EH (cell line): ENCODE measurements around the gene ZFP92.

Source experiments
- DNase-seq: peaks from one replicate; pipeline ENCODE4 v3.0.0-alpha.2; 2015; ENCODE audit warnings: low read depth

The ZFP92 gene

DNA sequence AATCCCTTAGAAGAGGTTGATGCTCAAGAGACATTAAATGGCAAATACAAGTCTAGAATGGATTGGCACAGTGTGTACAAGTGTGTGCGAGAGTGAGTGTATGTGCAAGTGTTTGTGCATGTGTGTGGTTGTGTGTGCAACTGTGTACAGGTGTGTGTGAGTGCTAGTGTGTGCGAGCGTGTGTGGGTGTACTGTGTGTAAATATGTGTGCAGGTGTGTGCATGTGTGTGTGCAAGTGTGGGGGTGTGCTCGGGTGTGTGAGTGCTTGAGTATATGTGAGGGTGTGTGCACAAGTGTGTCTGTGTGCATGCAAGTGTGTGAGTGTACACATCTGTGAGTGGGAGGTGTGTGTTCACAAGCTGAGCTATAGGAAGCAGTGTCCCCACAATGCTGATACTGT lies 28.7 kb downstream of the ZFP92 start:
- no peak for DNase-seq

DNA sequence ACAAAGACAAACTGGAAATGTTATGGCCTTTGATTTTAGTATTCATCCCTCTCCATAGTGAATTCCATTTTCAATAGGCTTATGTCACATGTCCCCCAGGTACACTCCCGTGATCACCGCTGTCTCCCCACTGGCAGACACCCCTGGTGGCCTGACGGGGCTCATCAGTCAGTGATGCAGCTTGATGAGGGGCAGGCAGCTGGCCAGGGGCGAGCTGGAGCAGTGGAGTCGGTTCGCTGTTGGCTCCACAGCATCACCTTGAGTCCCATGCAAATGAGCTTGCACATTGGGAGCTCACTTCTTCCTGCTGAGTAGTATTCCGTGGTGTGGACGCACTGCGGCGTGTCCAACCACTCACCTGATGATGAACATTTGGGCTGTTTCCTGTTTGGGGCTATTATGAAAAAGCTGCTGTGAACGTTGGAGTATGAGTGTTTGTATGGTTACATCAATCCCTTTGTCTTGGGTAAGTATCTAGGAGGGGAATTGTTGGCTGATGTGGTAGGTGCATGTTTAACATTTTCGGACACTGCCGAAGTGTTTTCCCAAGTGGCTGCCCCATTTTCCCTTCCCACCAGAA lies 29.4 kb downstream of the ZFP92 start:
- no peak for DNase-seq

DNA sequence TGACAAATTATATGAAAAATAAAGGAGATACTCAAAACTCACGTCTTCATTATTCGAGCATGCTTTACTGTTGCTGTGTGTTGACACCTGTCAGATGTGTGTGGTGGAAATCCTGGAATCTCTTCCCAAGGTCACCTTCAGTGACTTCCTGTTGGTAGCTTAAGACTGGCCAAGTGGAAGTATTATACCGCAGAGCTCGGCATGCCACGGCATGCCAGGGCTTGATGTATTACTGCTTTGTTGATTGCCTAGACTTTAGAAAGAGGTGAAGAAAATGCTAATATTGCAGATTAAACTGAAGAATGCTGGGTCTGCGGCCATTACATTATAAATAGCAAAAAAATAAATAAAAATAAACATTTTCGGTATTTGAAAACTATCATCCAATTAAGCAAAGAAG lies 30.0 kb downstream of the ZFP92 start:
- no peak for DNase-seq

DNA sequence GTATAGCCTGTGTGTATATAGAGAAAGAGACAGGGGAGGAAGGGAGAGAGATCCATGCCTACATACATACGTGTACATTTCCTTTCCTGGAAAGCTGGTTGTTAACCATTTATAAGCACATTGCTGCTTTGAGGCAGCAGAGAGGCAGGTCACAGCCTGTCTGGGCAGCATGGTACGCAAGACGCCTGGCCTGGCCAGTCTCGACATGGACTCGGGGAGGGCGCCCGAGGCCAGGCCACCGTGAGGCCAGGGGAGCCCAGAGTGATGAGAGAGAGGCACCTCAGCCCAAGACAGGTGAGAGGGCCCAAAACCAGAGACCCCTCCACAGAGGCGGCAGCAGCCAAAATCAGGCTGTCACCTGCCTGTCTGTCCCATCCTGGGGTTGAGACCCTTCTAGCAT lies 30.7 kb downstream of the ZFP92 start:
- DNase-seq, result no peak

DNA sequence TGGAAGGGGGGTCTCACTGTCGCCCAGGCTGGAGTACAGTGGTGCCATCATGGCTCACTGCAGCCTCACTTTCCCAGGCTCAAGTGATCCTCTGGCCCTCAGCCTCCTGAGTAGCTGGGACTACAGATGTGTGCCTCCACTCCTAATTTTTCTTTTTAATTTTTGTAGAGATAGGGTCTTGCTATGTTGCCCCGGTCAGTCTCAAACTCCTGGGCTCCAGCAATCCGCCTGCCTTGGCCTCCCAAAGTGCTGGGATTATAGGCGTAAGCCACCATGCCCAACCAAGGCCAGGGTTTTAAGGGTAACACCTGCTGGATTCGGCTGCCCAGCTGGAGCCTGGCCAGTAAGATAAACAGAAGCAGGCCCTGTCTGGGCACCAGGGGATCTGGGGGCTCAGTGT lies 31.2 kb downstream of the ZFP92 start:
- DNase-seq, result no peak

DNA sequence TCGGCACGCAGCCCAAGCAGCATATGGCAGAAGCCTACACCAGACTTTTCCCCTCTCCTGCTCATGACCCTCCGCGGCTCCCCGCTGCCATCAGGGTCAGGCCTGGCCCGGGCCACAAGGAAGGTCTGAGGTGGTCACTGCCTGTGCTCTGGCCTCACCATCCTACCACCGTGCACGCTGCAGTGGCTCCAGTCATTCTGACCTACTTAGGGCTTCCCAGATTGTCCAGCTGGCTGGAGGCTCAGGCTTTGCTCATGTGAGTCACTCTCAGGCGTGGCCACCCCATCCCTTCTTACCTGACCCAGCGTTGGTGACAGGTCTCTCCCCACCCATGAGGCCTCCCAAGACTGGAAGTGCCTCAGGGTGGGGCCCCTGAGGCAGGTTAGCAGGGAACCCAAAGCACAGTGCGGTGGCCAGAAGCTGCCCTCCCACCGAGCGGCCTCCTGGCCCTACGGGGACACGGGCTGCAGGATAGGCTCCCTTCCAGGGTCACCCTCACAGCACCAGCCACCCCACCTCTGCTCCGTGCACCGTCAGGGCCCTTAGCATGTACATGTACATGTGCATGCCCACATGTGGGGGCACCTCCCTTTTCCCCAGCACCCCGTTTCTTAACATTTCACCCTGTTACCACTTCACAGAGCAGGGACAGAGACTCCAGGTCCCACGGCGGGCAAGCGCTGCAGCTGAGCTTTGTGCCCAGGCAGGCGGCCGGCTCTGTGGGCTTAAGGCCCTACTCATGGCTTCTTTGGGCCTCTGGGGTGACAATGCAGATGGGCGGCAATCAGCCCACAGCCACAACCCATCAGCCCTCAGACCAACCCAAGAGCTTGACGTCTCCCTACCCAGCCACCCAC lies 32.4 kb downstream of the ZFP92 start:
- no peak for DNase-seq

DNA sequence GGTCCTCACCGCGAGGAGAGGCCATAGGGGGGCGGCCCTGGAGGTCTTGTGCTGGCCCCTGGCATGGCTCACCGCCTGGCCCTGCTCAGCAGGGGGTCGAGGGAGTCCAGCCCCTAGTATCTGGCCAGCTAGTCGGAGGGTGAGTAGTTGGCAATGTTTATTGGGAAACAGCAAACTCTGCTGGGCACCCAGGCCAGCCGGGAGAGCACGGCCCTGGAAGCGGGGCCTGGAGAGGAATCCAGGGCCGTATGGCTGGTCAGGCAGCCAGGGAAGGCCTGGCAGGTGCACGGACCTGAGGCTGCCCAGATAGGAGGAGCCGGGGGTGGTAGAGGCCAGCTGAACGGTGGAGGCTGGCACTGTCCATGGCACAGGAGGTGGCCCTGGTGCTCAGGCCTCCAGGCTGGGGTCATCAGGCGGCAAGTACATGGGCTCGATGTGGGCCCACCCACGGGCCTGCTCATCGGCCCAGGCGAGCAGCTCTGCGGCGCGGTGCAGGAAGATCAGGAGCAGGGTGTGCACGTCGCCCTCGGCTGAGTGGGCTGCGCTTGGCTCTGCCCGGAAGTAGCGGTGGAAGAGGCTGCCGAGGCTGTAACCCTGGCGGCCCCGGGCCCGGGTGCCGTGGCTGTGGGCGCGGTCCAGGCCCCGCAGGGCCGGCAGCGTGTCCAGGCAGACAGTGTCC lies 33.2 kb downstream of the ZFP92 start:
- DNase-seq, result no peak

DNA sequence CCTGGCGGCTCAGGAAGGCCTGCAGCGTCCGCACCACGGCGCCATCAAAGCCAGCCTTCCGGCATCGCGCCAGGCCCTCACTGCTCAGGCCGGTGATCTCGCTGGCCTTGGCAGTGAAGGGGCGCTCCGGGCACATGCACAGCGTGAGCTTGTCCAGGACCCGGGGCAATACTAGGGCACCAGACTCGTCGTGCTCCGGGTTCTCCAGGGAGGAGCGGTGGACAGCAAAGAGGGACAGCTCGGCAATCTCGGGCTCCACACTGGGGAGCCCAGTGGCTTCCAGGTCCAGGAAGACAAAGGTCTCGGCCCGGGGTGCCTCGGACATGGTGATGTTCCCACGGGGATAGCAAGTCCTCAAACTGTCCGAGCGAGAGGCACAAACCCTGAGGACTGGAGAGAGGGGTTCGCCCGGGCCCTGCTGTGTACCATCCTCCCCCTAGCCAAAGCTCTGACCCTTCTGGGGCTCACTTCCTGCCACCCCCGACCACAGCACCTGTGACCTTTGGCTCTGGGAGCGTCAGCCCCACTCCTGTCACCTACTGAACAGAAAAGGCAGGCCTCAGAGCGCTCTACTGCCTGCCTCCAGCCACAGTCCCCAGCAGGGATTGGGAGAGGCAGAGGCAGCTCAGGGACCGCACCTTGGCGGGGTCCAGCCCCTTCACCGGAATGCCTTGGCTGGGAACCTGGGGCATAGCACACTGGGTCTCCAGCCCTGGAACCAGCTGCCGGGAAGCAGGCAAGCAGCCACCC lies 34.0 kb downstream of the ZFP92 start:
- no peak for DNase-seq

DNA sequence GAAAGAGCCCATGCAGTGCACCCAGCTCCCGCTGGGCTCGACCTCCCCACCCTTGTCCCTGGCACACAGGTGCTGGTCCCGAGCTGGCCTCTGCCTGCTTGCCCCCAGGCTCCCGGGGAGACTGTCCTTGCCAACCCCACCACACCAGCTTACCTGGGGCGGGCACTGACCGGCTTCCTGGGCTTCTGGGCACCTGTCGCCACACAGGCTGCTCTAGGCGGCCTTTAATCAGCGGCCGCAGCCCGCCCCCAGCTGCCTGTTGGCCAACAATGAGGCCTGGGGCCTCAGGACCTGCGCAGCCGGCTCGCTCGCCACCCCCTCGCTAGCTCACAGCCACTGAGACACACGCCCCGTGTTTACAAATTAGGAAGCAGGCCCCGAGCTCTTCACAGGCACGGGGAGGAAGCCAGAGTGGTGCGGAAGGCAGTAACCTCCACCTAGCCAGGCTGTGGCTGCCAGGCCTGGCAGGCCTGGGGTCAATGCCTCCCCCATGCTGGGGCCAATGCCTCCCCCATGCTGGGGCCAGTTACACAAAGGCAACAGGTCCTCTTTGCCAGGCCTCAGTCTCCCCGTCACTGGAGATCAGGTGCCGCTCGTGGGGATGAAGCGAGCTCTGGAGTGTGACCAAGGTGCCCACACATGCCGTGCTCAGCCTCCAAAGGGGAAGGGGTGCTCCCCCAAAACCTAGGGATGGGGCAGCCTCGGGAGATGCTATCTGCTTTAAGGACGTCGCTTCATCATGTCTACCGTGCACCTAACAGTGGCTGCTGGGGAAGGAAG lies 34.8 kb downstream of the ZFP92 start, which contains the start of gene TREX2:
Gene TREX2 (minus strand): TSS at position 201 of the 780 bp plus-strand sequence. CDS start 626 bp downstream, outside the sequence.
- DNase-seq, result no peak

DNA sequence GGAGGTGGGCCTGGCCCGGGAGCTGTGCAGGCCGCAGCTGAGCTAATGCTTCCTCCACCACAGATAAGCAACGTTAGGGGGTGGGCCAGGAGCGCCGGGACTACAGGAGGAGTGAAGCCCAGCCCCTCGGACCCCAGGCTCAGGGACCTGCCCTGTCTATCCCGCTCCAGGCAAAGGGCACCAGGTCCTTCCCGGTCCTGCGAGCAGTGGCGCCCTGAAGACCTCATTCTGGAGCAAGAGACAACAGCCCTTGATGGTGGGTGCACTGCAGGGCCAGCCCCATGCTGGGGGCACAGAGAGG lies 35.3 kb downstream of the ZFP92 start:
- DNase-seq, result no peak

DNA sequence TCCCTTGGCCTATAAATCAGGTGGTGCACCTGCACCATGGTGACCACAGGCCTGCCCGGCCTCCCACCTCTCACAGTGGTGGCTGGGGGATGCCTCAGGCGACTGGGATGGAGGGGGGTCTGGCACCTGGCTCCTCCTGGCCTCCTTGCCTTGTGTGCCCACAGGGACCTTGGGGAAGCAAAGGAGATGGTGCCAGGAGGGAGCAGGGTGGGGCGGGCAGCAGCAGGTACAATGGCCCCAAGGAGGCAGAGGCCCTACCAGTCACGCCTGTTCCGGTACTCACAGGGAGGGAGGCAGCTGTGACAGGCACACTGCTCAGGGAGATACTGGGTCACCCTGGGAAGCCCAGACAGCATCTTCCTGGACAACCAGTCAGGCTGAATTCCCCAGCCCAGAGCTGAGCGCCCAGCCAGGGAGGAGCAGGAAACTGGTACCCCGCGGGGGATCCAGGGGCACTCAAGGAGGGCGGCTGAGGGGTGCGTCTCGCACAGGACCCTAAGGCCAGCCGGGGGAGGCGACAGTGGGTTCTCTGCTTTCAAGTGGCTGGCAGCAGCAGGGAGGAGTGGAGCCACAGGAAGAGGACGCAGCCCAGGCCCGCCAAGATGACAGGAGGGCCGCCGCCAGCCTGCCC lies 35.8 kb downstream of the ZFP92 start:
- DNase-seq, result no peak

DNA sequence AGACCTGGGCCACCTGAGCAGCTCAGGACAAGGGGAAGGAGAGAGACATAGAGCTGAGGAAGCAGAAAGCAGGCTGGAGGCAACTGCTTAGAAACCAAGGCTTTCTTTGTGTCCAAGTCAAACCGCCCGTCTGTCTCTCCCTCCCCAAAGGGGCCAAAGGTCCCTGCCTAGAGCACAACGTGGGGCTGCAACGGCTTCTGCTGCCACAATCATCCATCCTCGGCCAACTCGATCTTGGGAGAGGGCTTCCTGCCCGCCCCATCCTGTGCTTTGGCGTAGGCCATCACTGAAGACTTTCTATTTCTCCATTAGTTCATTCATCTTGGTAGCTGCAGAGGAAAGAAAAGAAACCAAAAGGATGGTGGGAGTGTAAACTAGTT lies 36.3 kb downstream of the ZFP92 start:
- no peak for DNase-seq

DNA sequence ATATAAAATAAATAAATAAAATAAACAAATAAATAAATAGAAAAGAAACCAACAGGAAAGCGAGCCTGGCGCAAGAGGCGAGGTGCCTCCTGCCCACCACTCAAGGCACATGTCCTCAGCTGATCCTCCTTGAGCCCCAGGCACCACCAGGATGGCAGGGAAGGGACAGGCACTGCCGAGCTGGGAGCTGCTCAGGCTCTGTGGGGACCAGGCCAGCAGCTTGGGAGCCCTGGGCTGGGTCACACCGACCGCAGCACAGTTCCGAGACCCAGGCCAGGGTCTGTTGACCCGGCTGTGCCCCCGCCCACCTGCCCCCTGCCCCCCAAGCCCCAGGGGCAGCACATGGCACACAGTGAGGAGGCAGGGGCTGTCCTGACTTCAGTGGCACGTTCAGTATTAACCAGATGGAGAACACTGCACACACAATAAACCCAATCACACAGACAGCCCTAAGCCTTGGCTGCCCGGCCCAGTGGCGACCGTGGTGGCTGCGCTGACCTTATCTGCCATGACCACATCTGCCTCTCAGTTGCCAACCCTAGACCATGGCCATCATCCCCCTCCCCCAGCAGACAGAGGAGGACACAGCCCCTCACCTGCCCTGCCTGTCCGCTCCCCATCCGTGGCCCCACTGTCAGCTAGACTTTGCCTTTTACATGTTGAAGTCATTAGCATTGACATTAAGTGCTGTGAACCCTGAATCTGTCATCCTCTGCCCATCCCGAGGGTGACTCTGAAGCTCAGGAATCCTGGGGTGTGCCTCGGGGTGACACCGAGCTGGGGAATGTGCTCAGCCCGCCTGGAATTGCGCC lies 37.5 kb downstream of the ZFP92 start:
- DNase-seq, result peak; percentile 7

DNA sequence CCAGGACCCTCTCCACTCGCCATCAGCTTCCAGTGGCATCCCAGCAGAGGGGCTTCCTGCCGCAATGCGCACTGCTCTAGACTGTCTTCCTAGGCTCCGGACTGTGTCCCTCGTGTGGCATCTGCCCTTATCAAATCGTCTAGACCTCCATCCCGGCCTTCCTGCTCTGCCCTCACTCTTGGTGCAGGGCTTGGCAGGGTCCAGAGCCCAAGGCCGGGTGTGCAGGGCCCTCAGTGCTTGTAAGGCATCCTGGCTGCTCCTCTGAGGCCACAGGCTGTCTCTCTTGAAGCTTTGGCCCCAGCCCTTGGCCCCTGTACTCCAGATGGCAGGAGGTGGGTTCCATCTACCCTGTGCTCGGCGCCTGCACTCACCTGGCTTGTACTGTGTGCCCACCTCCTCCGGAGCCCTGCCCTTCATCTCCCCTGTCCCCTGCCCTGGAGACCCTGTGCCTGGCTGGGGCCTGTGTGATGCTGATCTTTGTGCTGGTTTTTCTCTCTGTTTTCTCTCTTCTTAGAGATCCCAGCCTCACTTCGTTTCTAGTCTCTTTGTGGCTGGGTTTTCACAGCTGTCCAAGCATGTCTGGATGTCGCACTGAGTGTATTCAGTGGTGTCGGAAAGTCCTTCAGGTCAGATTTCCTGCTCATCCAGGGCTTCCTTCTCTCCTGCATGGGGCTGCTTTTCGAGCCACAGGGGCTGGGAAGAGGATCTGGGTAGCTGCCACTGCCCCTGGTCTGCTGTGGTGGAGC lies 38.3 kb downstream of the ZFP92 start:
- DNase-seq, result no peak

DNA sequence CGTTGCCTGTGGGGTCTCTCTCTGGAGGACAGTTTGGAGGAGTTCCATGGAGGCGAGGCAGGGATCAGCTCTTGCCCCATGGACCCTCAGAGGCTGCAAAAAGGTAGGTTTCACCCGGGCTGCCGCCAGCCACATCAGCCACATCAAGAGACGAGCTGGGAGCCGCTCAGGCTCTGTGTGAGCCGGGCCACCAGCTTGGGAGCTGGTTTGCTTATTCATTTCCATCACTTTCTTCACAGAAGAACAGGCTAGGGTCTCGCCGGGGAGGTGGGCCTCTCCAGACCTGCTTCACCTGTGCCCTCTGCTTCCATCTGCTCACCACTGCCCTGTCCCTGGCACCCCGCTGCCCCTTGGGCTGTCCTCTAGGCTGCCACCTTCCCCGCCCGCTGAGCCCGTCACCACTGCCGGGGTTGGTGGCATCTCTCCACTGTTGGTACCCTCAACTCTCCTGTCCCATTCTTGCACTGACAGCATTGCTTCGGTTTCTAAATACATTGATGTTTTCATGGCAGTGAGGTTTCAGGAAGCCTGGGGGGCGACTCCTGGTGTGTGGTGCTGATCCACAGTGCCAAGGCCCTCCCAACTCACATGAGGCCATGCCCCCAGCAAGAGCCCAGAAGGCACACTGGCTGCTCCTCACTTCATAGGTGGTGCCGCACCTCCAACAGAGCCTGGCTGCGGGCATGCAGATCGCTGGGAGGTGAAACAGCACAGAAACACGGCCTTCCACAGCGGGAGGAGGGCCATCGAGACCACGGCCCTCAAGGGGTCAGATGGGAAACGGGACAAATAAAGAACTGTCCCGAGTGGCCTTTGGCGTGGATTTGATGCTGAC lies 39.1 kb downstream of the ZFP92 start:
- no peak for DNase-seq

DNA sequence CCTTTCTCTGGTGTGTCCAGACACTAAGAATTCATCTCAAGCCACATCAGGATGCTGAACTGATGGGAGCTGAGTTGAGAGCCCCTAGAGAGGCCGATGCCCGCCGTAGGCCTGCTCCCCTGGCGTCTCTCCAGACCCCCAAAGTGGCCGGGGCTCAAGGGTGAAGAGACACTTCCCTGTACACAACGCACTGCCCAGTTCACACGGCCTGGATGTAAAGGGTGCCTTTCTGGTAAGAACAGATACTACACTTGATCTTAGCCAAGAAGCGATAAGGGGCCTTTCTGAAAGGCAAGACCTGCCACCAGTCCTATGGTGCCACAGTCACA lies 39.6 kb downstream of the ZFP92 start:
- no peak for DNase-seq

DNA sequence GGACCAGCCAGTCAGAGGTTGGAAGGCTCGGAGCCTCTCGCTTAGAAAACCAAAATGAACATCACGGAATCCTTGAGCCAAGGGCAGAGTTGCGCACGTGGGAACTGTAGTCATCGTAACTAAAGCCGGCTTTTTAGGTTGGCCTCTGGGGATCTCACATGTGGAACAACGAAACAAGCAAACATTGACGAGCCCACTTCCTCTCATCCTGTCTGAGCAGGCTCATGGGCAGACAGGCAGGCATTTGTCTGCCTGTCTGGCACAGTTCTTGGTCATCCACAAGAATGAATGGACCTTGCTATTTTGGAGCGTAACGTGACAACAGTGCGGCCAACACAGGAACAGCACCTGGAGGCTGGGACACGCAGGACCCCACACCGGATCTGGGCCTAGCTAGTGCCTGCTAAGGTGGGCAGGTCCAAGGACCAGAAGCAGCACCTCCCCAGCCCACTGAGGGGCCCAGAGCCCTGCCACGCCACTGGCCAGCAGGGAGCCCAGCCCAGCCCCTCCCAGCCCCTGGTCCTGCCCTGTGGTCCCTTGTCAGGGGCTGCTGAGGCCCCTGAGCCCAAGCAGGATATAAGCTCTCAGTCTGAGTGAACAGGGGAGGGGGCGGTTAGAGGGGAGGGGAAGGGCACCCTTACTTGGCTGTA lies 43.8 kb downstream of the ZFP92 start:
- no peak for DNase-seq

DNA sequence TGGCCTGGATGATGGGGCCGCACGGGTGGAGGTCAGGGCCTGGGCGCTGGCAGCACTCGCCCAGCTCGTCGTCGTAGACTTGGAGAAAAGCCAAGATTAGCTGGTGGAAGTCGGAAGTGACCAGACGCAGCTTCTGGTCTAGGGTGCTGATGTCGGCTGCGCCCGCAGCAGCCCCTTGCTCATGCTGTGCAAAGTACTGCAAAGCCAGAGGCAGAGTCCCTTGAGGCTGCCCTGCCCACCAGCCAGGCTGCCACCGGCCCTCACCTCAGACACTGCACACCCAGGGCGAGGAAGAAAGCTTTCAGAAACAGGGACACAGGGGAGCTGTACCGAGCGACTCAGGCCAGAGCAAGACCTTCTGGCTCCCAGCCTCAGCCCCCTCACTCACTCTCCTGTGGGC lies 44.3 kb downstream of the ZFP92 start:
- no peak for DNase-seq

DNA sequence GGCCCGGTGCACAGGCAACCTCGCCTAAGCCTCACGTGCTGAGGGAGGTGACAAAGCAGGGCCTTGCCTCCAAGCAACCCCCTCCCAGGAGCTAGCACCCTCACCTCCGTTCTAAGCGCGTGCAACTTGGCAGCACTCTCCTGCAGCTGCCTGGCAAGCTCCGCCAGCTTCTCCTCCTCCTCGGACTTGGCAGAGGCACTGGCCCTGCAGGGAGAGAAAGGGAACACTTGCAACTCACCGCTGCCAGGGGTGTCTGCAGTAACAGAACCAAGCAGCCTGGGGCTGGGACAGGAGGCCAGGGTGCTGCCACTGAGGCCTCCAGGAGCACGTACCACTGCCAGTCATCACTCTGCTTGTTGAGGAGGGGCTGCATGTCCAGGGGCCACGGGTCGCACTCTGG lies 44.9 kb downstream of the ZFP92 start:
- no peak for DNase-seq
